HG03342 (cell line): ENCODE measurements around the gene FBXL3.
A peak's percentile ranks its signal among the peaks of the same experiment; 100 is the strongest.

Source experiments
- ATAC-seq: cut with Tn5 transposase; IDR thresholded peaks from one replicate; pipeline ENCODE4 v1.9.1; 2021; ENCODE audit warnings: mild to moderate bottlenecking, moderate library complexity; ENCODE audit not compliant: unreplicated experiment

The FBXL3 gene, protein sequence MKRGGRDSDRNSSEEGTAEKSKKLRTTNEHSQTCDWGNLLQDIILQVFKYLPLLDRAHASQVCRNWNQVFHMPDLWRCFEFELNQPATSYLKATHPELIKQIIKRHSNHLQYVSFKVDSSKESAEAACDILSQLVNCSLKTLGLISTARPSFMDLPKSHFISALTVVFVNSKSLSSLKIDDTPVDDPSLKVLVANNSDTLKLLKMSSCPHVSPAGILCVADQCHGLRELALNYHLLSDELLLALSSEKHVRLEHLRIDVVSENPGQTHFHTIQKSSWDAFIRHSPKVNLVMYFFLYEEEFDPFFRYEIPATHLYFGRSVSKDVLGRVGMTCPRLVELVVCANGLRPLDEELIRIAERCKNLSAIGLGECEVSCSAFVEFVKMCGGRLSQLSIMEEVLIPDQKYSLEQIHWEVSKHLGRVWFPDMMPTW

DNA sequence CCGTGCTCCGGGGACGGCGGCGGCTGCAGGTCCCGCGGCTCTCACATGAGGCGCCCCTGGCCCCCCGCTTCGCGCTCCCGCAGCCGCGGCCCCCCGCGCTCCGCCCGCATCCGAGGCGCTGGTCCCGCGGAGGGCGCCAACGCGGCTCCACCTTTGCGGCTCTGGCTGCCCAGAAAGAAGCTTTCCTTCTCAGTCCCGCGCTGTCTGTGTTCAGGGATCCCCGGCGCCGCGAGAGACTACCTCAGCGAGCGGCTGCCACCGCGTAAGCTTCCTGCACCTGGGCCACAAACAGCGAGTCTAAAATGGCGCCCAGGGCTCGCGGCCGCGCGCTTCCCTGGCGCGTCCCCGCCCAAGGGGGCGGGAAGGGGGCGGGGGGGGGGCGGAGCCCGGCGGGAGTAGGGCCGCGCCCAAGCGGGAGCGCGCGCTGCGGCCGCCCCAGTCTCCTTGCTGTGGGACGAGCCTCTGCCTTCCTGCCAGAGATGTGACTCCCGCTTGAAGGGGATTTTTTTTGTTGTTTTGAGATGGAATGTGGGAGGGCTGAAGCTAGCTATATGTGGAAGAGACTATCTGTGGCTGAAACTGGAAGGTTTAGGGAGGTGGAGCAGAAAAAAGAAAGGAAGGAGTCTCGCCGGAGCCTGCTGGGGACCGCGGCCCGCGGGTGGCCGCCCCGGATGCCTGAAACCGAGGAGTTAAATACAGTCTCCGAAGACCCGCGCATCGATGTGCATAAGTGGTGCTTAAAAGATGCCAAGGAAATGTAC, at the start of gene FBXL3:
Gene FBXL3, minus strand, starts transcription at position 299 of the 761 bp plus-strand sequence. CDS start 5,299 bp downstream, outside the sequence.
- ATAC-seq: peak; percentile 62

DNA sequence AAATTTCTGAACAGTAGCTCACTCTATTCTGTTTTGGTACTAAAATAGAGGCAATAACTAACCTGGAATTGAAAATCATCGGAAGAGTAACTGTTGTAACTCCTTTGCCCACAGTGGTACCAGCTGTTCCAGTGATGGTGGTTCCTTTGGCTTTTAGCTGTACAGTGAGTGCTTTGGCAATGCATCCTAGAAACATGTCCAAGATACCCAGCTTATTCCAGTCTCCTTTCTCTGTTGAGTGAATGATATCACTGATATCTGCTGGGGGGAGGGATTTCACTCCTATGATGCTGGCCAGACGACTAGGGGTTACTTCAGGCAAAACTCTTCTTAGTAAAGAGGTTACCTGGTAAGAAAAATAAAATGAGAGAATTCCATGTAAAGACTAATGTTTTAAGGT, 40.6 kb upstream of the FBXL3 start:
- ATAC-seq: no peak

DNA sequence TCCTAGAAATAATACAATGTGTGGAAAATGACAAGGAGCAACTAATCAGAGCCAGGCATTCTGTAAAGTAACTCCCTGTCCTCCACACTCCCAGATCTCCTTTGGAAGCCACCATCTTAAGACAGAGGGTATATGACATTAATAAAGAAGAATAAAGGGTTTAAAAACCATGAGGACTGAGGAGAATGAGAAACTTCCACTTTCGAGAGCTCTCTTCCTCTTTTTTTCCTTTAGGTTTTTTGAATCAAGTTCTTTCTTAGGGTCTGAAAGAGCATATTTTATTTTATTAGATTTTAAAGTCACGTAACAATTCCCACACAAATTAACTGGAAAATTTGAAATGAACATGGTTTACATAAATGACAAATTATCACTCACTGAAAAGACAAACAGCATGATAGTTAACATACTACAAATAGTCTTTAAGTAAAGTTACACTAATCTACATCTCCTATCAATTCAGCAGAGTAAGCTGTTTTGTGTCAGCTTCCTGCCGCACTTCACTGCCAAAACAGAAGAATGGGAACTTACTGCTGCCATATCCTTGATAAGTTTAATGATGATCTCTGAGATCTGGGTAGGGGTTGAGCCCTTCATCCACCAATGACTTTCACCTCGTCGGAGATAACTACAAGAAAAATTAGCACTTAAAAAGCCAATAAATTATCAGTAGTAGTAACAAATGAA, 38.6 kb upstream of the FBXL3 start:
- ATAC-seq: no peak

DNA sequence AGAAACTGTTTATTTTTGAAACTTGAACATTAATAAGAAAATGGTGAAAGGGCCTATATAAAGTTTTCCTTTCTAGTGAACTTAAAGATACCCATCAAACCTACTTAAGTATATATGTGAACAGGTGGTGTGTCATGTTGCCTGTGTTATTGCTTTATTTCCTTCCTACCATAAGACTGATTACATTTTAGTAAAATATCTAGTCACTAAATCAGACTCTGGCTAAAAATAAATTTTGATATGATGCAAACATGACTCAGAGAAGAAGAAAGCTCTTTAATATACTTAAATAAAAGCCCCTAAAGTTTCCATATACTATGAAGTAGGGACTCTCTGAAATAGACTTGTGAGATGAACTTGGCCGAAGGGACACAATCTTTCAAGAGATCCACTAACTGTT, 35.1 kb upstream of the FBXL3 start:
- ATAC-seq: no peak

DNA sequence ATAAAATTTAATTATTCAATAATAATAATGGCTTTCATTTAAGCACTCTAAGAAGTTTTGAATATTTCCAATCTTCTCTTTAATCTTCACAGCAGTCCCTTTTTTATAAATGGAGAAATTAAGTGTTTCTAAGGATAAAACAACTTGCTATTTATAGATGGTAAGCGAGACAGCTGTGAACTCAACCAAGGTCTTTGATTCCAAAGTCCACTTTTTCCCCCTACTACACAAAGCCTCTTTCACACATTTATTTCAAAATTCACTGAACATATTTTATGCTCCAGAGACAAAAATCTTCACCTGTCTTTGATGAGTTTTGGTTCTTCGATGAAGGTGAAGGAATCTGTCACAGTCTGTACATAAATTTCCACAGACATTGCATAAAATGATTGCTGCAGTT, 34.4 kb upstream of the FBXL3 start:
- ATAC-seq: no peak

DNA sequence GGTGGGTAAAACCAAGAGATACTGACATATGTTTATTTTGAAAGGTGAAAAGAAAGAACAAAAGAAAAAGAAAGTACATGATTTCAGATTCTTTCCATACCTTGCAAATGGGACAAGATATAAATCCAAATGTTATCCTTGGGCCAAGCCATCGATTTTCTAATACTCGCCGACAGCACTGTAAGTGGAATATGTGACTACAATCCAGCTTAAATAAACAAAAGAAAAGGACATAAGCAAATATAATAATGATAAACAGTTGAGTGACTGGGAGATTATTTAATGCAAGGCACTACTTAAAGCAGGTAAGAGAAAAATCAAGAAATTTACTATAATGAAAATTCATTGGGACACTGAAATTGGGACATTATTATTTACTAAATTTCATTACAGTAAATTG, 29.9 kb upstream of the FBXL3 start:
- ATAC-seq: no peak

DNA sequence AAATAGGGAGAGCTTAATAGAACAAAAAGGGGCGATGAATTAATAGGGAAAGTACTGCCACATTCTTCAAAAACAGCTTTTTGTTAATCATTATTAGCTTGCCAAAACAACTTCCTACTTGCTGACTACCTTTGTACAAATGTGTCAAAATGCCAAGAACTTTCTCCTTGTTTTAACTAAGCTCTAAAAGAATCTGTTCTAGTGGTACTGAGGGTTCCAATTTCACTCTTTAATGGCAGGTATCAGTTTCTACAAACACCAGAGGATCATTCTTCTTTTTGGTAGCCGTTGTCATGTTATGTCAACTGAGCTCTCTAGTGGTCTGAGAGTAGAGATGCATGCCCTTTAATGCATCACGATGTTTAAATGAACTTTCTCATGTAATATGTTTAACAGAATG, 29.4 kb upstream of the FBXL3 start:
- no peak for ATAC-seq

DNA sequence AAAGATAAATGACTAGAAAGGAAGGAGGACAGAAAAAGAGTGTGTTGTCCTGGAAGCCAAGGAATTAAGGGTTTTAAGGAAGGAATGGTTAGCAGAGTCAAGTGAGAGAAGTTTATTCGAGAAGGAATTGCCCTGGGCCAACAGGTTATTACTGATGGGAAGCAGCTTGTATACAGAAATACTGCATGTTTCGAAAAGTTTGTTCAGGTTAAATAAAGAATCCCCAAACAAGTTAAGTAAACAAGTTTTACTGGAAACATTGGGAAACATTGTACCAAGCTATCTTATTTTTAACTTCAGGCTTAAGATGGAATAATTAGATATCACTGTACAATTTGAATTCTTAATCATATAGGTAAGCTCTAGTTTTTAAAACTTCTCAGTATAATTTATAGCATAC, 28.2 kb upstream of the FBXL3 start:
- ATAC-seq: no peak

DNA sequence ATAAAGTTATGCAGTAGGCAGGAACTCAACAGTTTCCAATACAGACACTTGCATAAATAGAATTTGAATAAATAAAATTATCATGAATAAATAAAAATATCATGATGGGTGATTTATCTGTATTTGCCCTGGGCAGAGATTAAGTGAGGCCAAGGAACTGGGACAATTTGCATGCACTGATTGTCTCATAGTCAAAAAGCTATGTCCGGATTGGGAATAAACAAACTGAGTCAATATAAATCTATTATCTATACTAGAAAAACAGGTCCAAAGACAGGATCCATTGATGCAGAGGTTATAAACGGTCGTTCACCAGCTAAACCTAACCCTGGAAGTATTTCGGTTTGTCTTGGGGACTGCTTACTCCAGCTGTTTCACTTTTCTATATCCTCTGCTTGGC, 26.2 kb upstream of the FBXL3 start:
- no peak for ATAC-seq

DNA sequence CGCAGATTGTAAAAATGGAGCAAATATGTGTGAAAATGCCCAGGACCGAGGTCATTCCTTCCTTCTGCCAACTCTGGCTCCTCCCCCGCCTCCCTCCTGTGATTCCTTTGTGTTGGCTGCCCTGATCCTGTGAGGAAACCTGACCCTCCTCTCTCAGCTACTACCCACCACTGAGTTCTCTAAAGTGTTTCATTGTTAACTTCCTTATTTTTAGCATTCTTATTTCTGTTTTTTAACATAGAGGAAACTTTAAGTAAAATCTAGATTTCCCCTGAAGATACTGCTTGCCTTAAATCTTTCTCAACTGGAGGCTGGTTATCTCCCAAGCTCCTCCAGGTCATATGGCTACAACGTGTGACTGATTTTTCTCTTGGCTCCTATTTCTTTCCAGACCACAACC, 21.7 kb upstream of the FBXL3 start:
- no peak for ATAC-seq

DNA sequence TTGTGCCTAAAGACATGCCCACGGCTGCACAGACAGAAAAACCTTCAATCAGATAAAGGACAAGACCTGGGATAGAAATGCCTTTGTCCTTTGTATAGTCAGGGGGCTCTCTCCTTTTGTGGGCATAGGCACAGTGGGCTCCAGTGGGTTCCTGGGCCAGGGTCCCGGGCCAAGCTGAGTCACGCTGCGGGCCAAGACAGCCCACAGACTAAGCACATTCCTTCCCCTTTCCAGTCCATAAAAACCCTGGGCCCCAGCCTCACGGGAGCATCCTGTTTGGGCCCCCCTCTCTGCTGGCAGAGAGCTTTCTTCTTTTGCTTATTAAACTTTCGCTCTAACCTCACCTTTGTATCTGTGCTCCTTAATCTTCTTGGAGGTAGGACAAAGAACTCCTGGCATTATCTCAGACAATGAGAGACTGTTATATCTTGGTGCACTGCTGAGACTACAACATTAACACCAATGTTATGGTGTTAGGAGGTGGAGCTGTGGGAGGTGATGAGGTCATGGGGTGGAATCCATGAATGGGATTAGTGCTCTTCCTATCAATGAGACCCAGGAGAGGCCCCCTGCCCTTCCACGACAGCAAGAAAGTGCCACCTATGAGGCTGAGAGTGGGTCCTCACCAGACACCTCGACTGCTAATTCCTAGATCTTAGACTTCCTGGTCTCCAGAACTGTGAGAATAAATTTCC, 20.8 kb upstream of the FBXL3 start:
- ATAC-seq: no peak

DNA sequence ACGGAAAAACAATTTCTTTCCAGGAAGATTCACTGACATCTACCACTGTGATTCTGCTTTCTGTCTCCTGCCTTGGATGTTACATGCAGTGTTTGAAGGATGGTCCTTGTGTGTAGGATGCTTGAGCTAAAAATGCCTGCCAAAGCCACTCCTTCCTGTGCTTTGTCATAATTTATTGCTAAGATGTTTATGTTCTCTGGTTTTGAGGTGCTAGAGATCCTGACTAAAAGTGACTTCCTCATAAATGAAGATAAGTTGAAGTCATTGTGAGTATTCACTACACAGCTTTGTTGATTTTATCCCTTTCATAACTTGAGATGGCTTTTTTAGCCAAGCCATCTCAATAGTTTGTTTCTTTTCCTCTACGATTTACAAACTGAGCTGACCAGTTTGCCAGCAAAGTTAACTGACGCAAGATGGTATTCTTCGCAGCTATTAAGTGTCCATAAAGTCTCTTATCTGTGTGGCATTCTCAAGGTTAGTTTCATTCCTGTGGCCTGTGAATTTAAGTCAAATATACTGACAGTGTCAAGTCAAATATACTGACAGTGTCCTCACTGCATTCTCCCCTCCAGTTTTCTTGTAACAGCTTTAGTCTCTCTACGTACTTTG, 15.7 kb upstream of the FBXL3 start:
- no peak for ATAC-seq

DNA sequence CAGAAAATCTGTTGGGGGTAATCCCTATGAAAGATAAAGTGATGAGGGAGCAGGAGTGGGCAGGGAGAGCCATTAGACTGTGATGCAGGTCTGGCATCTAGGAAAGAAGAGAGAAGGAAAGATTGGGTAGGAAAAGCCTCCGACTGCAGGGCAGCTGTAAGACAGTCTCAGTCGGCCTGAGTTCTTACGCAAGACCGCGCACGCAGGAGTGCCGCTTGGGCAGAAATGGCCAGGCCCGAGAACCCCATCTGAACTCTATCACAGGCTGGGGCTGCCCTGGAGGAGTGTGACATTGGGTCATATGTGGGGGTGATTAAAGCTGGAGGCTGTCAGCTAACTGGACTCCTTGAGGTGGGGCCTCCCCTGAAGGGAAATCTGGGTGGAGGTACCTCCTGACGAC, 13.9 kb upstream of the FBXL3 start:
- ATAC-seq: no peak

DNA sequence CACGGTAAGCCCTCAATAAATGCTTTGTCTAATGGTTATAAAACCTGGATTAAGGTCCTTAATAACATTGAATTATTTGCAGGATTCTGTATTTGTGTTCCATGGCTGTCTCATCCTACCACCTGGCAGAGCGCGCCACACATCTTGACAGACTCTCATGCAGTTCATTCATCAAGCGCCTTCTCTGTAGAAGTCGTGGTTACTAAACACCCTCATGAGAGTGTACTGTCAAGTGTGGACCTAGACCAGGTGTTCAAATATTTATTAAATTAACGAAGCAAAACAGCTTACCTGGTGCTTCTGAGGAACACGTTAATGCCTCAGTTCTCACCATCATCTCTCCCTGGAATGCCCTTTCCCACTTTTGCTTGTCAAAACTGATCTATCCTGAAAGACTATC, 13.1 kb upstream of the FBXL3 start:
- ATAC-seq: no peak

DNA sequence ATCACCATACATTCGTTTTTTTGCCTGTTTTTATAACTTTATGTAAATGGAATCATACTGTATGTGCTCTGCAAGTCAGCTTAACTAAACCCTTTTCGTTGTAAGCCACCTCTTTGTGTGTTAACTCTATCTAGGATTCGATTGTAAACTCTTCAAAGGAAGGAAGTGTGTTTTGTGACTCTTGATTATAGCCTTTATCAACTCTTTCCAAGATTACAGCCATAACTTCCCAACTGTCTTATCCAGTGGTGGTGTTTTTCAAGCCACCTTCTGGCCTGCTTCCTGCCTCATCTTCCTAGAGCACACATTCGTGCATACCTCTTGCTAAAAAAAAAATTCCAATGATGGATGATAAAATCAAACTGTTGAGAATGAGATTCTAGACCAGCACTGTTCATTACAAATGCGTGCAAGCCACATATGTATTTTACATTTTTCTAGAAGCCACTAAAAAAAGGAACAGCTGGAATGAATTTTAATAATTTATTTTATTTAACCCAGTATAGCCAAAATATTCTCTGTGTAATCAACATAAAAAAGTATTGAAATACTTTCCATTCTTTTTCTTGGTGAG, 12.0 kb upstream of the FBXL3 start:
- no peak for ATAC-seq

DNA sequence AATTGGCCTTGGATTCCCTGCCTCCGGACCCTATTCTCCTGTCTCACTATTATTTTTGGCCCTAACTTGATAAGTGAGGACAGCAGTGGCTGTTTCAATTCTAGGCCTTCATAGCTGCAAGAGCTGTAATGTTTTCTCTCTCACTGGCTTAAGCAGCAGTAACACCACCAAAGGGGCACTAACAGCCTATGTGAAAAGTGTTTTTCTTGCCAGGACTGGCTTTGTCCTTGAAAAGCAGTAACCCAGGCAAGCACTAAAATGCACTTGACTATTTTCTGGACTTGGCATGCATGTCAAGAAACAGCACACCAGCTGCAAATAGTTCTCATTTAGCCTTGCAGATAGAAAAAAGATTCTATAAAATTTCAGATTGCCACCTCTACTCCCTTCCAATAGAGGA, 9.3 kb upstream of the FBXL3 start:
- ATAC-seq: no peak

DNA sequence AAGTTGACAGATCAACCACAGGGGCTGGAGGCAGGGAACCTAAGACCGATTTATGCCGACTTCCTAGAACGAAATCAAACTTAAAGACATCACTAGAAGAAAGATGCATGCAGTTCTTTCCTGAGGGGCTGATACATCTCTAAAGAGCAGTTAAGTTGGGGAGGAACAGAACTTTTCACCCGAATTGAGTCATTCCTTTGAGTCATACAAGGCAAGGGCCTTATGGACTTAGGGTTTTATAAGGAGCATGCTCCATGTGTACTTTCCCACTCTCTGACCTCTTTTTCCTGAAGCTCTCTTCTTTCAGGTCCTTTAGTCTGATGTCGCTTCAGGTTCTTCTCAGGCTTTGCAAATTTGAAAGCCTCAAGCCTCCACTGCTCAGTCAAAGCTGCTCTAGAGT, 7.9 kb upstream of the FBXL3 start:
- ATAC-seq: no peak

DNA sequence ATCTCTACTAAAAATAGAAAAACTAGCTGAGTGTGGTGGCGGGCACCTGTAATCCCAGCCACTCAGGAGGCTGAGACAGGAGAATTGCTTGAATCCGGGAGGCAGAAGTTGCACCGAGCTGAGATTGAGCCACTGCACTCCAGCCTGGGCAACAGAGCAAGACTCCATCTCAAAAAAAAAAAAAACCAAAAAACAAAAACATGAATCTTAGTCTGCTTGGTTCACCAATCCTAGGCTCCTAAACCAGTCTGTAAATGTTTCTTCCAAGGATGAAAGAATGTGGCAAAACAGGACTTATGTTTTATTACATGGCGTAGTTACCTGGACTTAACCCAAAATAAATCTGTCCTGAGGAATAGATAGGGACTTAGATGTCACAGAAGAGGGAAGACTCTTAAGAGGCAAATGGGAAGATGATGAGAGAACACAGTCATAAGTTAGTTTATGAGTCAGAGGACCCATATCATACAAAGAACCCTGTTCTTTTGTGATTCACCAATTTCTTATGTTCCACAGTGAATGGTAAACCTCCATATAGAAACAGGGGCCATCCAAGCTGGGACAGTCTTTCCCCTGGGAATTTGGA, 6.9 kb upstream of the FBXL3 start:
- ATAC-seq: no peak

DNA sequence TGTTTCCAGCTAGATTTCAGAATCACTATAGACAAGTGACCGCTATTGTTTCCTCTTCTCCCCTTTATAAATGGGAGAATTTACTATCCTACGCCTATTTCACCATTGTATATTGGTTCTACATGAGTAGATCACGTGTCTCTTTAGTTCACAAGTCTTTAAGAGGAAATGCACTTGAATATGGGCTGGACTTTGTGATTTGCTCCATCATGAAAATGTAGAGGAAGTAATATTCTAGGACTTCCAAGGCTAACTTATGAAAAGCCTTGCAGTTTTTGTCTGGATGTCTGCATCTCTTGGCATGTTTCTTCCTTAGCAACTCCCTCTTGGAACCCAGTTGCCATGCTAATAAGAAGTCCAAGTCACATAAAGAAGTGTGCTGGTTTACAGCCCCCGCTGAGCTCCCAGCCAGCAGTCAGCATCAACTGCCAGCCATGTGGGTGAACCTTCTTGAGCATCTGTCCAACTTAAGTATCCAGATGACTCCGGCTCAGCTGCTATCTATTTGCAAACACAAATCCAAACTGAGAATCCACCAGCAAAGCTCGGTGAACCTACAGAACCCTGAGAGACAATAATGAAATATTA, 4.8 kb upstream of the FBXL3 start:
- no peak for ATAC-seq

DNA sequence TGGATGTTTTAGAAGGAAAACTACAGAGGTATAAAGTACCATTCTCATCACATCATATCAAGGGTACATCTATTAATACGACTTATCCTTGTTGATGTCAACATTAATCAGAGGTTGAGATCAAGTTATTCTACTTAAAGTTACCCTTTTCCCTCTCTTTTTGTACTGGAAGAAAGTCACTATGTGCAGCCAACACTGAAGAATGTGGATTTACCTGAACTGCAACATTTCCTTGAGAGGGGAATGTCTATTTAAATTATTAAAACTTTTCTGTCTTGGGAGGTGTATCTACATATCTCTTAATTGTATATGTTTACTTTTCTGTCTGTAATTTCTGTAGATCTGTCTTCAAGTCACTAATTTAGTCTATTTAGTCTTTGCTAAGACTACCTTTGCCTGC, 2.5 kb upstream of the FBXL3 start:
- no peak for ATAC-seq
